ENCODE data around the gene ST3GAL2. TPM values are rescaled to one million over a fixed set of nuclear protein-coding genes. Genes with fewer than 3 reads are reported as not detected.

Gene ST3GAL2
- total RNA-seq, 2 experiments from 2014 or later = 44.6 to 61.0 TPM

- Histone ChIP-seq H3K27ac (ENCODE audit: low read depth, low read length, poor library complexity, severe bottlenecking) (no peak overlapping the region), H3K36me3 (ENCODE audit: insufficient read depth, low read length) (peaks cover 31% of the 10 kb centered on the region), H3K9me3 (ENCODE audit: low read length) (no peaks in the 10 kb centered on the region), H3K4me1 (ENCODE audit: insufficient read depth, low read length, poor library complexity, severe bottlenecking) (no peaks in the 10 kb centered on the region), H3K4me2 (ENCODE audit: low read length) (no peak overlapping the region), H4K20me1 (ENCODE audit: insufficient read depth, low read length) (no peaks in the 10 kb centered on the region), H3K79me2 (ENCODE audit: insufficient read depth, low read depth, low read length) (no peaks in the 10 kb centered on the region), H2AFZ (ENCODE audit: low read length) (no peak overlapping the region), H3K4me3 (ENCODE audit: low read depth, low read length, poor library complexity, severe bottlenecking) (no peak overlapping the region), H3K9me2 (ENCODE audit: insufficient read depth, low read length) (no peaks in the 10 kb centered on the region)
- intact Hi-C loops (cut with micrococcal nuclease; ENCODE audit: unreplicated experiment) = no loop called here
- ChIA-PET CTCF (ENCODE audit: unreplicated experiment) (no interaction called here), POLR2A (no interaction called here)
- TF ChIP-seq CTCF (conservative IDR thresholded peaks at IDR 0.05; ENCODE audit: low read length) (no peak), EZH2phosphoT487 (IDR thresholded peaks at IDR 0.05; ENCODE audit: borderline replicate concordance, low read depth, low read length) (no peak)
- DNase-seq (ENCODE audit: low spot score) = no peak
- BruUV-seq (replicated peaks) = no TSS peak
Measured at GRCh38 chr16:70476272-70477020, 37.5 kb upstream of the ST3GAL2 start.

- CTCF ChIA-PET (ENCODE audit: unreplicated experiment) = no interaction called here
- TF ChIP-seq EZH2phosphoT487 (IDR thresholded peaks at IDR 0.05; ENCODE audit: borderline replicate concordance, low read depth, low read length) (no peak), CTCF (conservative IDR thresholded peaks at IDR 0.05; ENCODE audit: low read length) (no peak)
- no peak overlapping the region for H3K4me2 ChIP-seq (ENCODE audit: low read length)
- H3K79me2 ChIP-seq (ENCODE audit: insufficient read depth, low read depth, low read length) = no peaks in the 10 kb centered on the region
- no peaks in the 10 kb centered on the region for H3K4me1 ChIP-seq (ENCODE audit: insufficient read depth, low read length, poor library complexity, severe bottlenecking)
- no peak overlapping the region for H2AFZ ChIP-seq (ENCODE audit: low read length)
- no peak overlapping the region for H3K4me3 ChIP-seq (ENCODE audit: low read depth, low read length, poor library complexity, severe bottlenecking)
- no peak for DNase-seq (ENCODE audit: low spot score)
- peaks cover 20% of the 10 kb centered on the region for H3K36me3 ChIP-seq (ENCODE audit: insufficient read depth, low read length)
- no peaks in the 10 kb centered on the region for H4K20me1 ChIP-seq (ENCODE audit: insufficient read depth, low read length)
- no peaks in the 10 kb centered on the region for H3K9me3 ChIP-seq (ENCODE audit: low read length)
- POLR2A ChIA-PET = no interaction called here
- intact Hi-C loops (cut with micrococcal nuclease; ENCODE audit: unreplicated experiment) = no loop called here
- H3K27ac ChIP-seq (ENCODE audit: low read depth, low read length, poor library complexity, severe bottlenecking) = no peak overlapping the region
- H3K9me2 ChIP-seq (ENCODE audit: insufficient read depth, low read length) = no peaks in the 10 kb centered on the region
- BruUV-seq (replicated peaks) = no TSS peak
Measured at GRCh38 chr16:70475054-70475871, 36.4 kb upstream of the ST3GAL2 start.

Measured in OCI-LY7 (cell line).